GM12873 (cell line): ENCODE measurements around the gene CD82.

ENCODE experiments used
- CTCF ChIP-seq: IDR thresholded peaks from 2 replicates; pipeline ENCODE4 v1.5.1; 2012; ENCODE audit warnings: low read depth, mild to moderate bottlenecking, moderate library complexity, low read length, control low read depth; ENCODE audit not compliant: insufficient read depth; ENCODE audit errors: missing control alignments

CD82 gene

DNA sequence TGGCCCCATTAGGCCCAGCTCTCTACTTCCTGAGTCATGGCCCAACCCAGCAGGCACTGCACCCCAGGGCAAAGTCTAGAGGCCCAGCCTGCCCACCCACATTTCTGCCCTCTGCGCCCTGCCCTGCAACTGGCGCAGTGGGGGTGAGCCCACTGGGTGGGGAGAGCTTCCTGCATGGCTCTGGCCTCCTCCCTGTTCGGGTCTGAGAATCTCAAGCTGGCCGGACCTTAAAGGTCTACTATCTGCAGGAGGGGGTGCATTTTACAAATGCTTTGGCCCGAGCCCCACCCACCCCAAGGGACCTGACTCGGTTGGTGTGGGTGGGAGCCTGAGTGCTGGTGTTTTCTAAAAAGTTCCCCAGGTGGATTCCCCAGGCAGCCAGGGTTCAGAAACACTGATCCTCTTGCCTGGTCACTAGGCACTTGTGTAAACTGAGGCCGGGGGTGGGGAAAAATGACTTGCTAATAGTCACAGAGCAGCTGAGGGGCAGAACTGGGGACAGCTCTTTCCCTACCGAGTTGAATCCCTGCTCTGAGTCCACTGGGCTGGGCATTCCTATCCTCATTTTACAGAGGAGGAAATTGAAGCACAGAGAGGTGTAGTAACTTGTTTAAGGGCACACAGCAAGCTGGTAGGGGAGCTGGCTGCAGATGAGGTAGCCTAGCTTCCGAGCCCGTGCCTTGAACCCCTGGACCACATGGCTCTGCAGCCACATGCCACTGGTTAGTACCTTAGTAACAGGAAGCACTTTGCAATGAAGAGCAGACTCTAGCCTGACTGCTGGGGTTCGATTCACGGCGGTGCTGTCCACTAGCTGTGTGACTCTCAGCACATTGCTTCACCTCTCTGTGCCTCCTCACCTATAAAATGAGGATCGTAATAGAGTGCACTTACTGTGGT is 36.3 kb downstream of the CD82 start:
- no peak for TF ChIP-seq CTCF

DNA sequence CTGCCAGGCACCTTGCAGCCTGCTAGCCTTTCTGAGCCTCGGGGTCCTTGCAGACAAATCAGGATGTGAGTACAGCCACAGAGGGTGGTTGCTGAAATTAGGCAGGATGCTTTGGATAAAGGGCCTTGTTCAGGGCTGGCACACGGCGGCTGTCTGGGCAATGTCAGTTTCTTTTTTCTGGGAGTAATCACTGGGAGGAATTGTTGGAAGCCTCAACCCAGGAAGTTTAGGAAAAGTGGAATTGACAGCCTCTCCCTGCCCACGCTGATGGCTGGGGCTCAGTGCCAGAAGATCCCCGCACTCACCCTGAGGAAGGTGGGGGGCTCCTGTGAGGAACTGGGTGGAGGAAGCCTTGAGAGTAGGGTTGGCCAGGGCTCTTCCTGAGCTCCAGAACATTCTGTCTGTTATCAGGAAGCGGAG is 37.4 kb downstream of the CD82 start:
- no peak for TF ChIP-seq CTCF

- TF ChIP-seq CTCF: no peak
Observed at GRCh38 chr11:44604171-44604581, 38.7 kb downstream of the CD82 start.

GRCh38 chr11:44605068-44605708 is 39.7 kb downstream of the CD82 start:
- no peak for TF ChIP-seq CTCF

DNA sequence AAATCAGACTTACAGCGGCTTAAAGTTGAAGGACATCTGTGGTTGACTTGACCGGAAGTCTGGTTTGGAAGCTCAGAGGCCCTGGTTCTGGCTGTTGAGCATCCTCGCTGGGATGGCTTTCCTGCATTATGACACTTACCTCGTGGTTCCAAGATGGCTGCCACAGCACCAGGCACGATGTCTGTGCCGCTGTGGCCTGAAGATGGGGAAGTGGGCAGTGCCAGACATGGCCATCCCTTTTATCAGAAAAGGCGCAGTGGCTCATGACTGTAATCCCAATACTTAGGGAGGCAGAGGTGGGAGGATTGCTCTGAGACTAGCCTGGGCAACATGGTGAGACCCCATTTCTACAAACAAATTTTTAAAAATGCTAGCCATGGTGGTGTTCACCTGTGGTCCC is 40.5 kb downstream of the CD82 start:
- no peak for TF ChIP-seq CTCF

DNA sequence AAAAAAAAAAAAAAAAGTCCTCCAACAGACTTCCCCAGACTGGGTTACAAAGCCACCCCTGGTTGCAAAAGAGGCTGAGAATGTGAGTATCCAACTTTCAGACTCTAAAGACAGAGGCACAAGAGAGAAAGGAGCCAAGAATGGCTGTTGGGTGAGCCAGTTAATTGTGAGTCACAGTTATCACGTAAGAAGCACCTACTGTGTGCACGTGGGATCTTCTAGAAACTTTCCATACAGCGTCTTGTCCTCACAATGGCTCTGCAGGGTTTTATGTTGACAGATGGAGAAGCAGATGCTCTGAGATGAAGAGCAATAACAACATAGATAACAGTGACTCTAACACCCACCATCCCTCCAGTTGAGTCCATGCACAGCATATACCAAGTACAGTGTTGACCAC is 41.0 kb downstream of the CD82 start:
- no peak for TF ChIP-seq CTCF

DNA sequence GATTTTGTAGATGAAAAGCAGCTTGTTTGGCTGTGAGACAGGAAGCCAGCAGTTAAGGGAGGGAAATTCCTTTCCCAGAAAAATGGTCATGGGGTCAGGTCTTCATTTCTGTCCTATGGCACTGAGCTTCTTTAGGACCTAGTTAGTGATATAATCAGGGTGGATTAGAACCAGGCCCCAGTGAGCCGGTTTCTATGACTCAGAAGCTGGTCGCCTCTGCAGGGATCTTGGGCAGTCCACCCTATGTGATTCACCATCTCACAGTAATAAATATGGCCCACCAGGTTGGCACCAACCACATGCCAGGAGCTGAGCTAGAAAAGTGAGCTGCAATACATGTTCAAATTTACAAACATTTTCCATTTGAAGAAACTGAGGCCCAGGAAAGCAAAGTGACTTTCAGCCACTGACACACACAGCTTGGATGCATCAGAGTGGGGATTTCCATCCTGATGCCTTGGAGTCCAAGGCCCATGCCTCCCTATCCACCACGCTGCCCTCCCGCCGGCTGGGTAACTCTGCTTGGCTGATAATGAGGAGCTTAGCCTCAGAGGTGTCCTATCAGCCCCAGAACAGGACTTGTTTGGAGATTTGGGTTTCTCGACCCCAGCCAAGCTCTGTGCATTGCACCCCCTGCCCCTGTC is 42.0 kb downstream of the CD82 start:
- no peak for TF ChIP-seq CTCF
